GM10248 (cell line): ENCODE measurements around the gene S100A1.

Experiments used
- CTCF ChIA-PET: fragments of 300-600 bp; sonication (Branson Sonifier 250); formaldehyde crosslinking; extraction: SDS; loops from one replicate; lab custom pipeline; 2021; ENCODE audit warnings: antibody characterized with exemption; lab: Yijun Ruan, JAX
- POLR2A ChIA-PET: fragments of 350-650 bp; sonication (Branson Sonifier 250); formaldehyde crosslinking; extraction: SDS; loops from one replicate; lab custom pipeline; 2020; ENCODE audit warnings: antibody characterized with exemption; lab: Yijun Ruan, JAX
- DNase-seq: peaks from one replicate; pipeline ENCODE4 v3.0.0; 2012; ENCODE audit errors: extremely low spot score
- TF ChIP-seq, protein P1 (sequence below): IDR thresholded peaks from 2 replicates; pipeline ENCODE4 v1.5.1; 2012; ENCODE audit warnings: mild to moderate bottlenecking, low read depth; ENCODE audit errors: extremely low read depth, missing control alignments, control extremely low read depth

S100A1 gene

DNA sequence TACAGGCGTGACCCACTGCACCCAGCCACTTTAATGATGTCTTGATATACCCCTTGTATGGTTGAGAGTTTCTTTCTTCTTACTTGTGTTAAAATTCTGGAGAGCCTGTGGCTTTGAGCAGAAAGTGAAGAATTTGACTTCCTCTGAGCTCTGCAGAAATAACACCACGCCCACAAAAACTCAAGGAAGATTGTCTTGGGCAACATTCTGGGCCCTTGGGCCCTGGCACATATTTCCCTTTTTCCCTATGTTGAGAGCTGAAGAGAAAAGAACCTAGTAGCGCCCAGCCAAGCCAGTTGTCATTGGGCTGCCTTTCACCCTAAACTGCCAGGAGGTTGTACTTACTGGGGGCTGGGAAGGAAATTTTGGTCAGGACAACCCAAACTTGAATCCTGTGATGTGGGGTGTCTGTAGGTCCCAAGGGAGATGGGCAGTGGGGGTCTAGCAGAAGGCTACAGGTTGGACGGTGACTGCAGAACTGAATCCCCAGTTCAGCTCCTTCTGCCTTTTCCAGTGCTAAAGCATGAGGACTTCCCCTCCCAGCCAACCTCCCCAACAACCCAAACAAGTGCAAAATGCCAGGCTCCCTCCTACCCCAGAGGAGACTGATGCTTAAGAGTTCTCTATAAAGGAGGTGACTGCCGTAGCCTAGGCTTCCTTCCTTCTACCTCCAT, 18.6 kb downstream of the S100A1 start:
- DNase-seq = no peak
- TF ChIP-seq, protein P1, sequence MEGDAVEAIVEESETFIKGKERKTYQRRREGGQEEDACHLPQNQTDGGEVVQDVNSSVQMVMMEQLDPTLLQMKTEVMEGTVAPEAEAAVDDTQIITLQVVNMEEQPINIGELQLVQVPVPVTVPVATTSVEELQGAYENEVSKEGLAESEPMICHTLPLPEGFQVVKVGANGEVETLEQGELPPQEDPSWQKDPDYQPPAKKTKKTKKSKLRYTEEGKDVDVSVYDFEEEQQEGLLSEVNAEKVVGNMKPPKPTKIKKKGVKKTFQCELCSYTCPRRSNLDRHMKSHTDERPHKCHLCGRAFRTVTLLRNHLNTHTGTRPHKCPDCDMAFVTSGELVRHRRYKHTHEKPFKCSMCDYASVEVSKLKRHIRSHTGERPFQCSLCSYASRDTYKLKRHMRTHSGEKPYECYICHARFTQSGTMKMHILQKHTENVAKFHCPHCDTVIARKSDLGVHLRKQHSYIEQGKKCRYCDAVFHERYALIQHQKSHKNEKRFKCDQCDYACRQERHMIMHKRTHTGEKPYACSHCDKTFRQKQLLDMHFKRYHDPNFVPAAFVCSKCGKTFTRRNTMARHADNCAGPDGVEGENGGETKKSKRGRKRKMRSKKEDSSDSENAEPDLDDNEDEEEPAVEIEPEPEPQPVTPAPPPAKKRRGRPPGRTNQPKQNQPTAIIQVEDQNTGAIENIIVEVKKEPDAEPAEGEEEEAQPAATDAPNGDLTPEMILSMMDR = no peak
- CTCF ChIA-PET = interaction anchor here (1.2 to 1.8 kb wide), 2 partner anchors 9 to 19 kb away, joined by 4 read pairs; partner anchors contain the start of gene S100A13
- POLR2A ChIA-PET = interaction anchor here (0.6 kb wide), 1 partner anchor 1994 kb away, joined by 4 read pairs; no protein-coding TSS in a partner anchor

DNA sequence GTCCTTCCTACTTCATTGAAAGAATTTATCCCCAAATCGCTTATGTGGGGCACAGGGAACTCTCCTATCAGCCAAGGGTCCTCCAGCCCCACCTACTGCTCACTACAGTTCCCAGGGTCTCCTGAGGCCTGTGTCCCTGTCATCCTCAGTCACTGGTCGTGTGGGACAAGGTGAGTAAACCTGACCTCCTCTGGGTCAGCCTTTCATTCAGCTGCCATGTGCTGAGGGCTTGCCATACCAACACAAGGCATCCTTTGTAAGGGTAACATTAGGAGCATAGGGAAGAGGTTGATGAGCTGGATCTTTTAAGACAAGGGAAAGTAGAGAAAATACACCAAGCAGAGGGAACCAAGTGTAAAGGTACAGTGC, 19.1 kb downstream of the S100A1 start:
- CTCF ChIA-PET = interaction anchor here (1.2 to 1.8 kb wide), 3 partner anchors 9 to 20 kb away, joined by 3 to 4 read pairs (median 4); partner anchors contain the start of gene S100A13
- POLR2A ChIA-PET = interaction anchor here (0.6 kb wide), 1 partner anchor 1995 kb away, joined by 4 read pairs; no protein-coding TSS in a partner anchor
- TF ChIP-seq, protein P1 = no peak
- DNase-seq = no peak

DNA sequence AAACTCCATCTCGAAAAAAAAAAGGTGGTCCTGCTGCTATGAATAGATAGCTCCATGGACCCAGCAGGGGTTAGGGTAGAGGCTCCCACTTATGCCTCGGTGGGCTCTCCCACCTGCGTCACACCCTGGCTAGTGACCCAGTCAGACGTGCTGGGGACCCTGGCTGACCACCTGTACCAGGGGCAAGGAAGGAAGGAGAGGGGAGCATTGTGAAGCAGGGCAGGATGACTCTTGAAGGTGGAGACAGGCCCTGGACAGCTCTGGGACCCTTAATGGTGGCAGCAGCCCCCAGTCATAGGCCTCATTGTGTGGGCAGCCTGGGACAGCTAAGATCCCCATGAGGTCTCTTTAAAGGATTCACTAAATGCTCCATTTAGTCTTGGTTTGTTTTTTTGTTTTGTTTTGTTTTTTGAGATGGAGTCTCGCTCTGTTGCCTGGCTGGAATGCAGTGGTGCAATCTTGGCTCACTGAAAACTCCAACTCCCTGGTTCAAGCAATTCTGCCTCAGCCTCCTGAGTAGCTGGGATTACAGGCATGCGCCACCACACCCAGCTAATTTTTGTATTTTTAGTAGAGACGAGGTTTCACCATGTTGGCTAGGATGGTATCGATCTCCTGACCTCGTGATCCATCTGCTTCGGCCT, 19.9 kb downstream of the S100A1 start:
- TF ChIP-seq, protein P1 = no peak
- DNase-seq = no peak
- ChIA-PET CTCF (interaction anchor here (1.2 to 1.8 kb wide), 4 partner anchors 10 to 21 kb away, joined by 3 to 4 read pairs (median 4); partner anchors contain the start of gene S100A13), POLR2A (interaction anchor here (0.6 to 1.7 kb wide), 3 partner anchors 10 to 14 kb away, joined by 3 to 9 read pairs (median 3); partner anchors contain the start of gene CHTOP)

DNA sequence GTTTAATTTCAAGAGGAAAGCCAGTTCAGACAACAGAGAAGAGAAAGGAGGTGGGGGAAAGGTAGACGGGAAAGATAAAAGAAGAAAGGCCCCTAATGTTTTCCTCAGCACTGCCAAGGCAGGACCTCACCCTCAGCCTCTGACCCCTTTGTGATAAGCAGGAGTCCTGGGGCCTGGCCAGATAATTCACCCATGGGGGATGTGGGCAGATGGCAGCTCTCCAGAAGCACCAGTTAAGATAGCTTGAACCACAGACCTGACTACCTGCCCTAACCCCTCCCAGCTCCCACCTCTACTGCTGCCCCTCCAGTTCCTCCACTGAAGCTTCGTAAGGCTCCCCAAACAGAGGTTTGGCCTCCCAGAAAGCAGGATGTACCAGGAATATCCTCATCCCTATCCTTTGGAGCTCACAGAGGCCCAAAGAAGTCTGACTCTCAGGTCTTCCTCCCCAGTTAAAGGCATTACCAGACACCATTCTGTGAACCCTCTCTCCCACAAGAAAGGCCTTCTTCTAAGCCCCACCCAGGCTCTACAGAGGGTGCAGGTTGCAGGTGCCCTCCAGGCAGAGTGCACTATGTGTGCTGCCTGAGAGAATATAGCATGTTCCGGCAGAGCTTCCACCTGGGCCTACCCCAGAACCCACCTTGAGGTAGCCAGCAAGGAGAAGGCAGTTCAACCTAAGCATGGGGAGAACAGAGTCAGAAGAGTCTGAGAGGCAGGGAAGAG, 21.1 kb downstream of the S100A1 start:
- POLR2A ChIA-PET = interaction anchor here (0.5 to 1.7 kb wide), 2 partner anchors 15 to 343 kb away, joined by 5 to 9 read pairs; partner anchors contain the start of gene CHTOP
- DNase-seq = no peak
- TF ChIP-seq, protein P1 = no peak
- CTCF ChIA-PET = interaction anchor here (1.1 to 1.6 kb wide), 4 partner anchors 12 to 77 kb away, joined by 3 to 5 read pairs (median 3); no protein-coding TSS in a partner anchor

DNA sequence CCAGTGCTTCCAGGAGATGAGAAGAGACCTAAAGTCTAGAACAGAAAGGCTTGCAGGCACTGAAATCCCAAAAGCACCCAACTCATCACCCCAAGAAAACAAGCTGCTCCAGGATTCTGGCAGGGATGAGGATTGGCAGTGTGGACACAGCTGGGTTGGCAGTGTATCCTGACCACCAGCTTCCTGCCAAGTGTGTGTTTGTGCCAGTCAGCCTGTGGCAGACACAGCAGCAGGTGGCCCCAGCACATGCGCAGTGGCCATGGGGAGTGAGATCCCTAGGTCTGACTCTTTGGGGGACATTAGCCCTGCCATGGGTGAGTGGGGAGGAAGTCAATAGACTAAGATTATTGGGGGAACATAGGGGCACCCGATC, 21.6 kb downstream of the S100A1 start:
- DNase-seq = no peak
- TF ChIP-seq, protein P1 = no peak
- ChIA-PET CTCF (interaction anchor here (1.1 to 1.6 kb wide), 3 partner anchors 14 to 77 kb away, joined by 3 to 5 read pairs (median 3); no protein-coding TSS in a partner anchor), POLR2A (interaction anchor here (0.5 to 1.7 kb wide), 2 partner anchors 16 to 342 kb away, joined by 5 to 9 read pairs; partner anchors contain the start of gene CHTOP)
